Fibroblast of pulmonary artery (primary cell): ENCODE data around the gene CCND1.

Source experiments
- DNase-seq: peaks from one replicate; pipeline ENCODE4 v3.0.0-alpha.2; 2010; ENCODE audit warnings: low read depth
- H3K4me3 ChIP-seq: replicated peaks from 2 replicates; pipeline ENCODE4 v1.5.1; 2011; ENCODE audit warnings: low read depth, mild to moderate bottlenecking, control low read depth, low read length, moderate library complexity
- CTCF ChIP-seq: IDR thresholded peaks from 2 replicates; pipeline ENCODE4 v1.5.1; 2011; ENCODE audit warnings: mild to moderate bottlenecking, control low read depth, low read length, inconsistent platforms; ENCODE audit errors: missing control alignments

Gene CCND1

DNA sequence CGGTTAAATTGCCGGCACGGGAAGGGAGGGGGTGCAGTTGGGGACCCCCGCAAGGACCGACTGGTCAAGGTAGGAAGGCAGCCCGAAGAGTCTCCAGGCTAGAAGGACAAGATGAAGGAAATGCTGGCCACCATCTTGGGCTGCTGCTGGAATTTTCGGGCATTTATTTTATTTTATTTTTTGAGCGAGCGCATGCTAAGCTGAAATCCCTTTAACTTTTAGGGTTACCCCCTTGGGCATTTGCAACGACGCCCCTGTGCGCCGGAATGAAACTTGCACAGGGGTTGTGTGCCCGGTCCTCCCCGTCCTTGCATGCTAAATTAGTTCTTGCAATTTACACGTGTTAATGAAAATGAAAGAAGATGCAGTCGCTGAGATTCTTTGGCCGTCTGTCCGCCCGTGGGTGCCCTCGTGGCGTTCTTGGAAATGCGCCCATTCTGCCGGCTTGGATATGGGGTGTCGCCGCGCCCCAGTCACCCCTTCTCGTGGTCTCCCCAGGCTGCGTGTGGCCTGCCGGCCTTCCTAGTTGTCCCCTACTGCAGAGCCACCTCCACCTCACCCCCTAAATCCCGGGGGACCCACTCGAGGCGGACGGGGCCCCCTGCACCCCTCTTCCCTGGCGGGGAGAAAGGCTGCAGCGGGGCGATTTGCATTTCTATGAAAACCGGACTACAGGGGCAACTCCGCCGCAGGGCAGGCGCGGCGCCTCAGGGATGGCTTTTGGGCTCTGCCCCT lies 529 bp upstream of the CCND1 start:
- peak overlapping the region; percentile 88 for H3K4me3 ChIP-seq
- peak; percentile 28 for DNase-seq
- TF ChIP-seq CTCF = no peak

DNA sequence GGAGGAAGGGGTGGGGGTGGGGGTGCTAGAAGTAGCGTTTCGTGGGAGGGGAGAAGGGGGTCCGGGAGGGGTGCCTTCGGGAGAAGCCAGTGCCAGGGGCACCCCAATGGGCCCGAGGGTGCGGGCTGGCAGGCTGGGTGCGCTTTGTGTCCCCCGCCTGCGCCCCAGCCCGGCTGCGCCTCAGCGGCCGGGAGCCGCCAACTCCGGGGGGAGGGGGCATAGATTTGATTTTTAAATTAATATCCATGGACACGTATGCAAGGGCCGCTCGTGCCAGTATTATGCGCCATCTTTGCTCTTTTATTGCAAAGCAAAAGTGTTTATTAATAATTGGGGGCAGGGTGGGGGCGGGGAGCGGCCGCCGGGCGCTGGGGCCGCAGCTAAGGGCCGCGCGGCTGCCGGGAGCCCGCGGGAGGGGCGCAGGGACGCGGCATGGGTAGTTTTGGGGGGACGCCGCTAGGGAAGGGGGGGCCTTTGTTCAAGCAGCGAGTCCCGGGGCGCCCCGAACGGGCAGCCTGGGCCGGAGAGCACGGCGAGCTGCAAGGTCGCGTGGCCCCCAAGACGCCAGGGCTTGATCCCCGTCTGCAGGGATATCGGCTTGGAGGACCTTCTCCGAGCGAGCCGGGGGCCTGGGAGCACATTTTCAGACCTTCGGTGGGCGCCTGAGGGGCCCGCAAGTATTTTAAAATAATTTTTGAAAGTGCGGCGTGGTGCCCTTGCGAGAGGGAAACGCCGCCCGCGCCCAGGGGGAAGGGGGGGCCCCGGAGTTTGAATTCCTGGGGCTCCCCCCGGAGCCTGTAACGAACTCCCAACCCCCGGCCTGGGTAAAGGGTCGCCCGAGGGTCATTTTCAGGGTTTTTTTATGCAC lies 959 bp downstream of the CCND1 start:
- peak; percentile 33 for DNase-seq
- TF ChIP-seq CTCF = no peak
- peak overlapping the region; percentile 88 for H3K4me3 ChIP-seq

- peak overlapping the region; percentile 88 for H3K4me3 ChIP-seq
- TF ChIP-seq CTCF = no peak
- no peak for DNase-seq
These were observed 1.6 kb downstream of the CCND1 start for GRCh38 chr11:69642549-69642912.

GRCh38 chr11:69642913-69643632 lies 2.1 kb downstream of the CCND1 start:
- peak; percentile 54 for TF ChIP-seq CTCF
- H3K4me3 ChIP-seq = peak overlapping the region; percentile 88
- peak; percentile 84 for DNase-seq

- H3K4me3 ChIP-seq = peak overlapping the region; percentile 3
- DNase-seq = no peak
- no peak for TF ChIP-seq CTCF
These were observed 2.7 kb downstream of the CCND1 start for GRCh38 chr11:69643646-69644045.

GRCh38 chr11:69644071-69644961 lies 3.4 kb downstream of the CCND1 start:
- peak; percentile 91 for DNase-seq
- peak overlapping the region; percentile 3 for H3K4me3 ChIP-seq
- TF ChIP-seq CTCF = peak; percentile 13
